ENCODE results near the gene MDP1.

The MDP1 gene

GRCh38 chr14:24258119-24258518 lies 42.3 kb upstream of the MDP1 start:
- TF ChIP-seq PATZ1 (CRISPR knock-in tag; IDR thresholded peaks at IDR 0.05; ENCODE audit: borderline replicate concordance) (no peak), ZNF565 (CRISPR knock-in tag; conservative IDR thresholded peaks at IDR 0.05; ENCODE audit: low read depth) (no peak), TSHZ2 (CRISPR knock-in tag; IDR thresholded peaks at IDR 0.05) (no peak), TCF4 (CRISPR knock-in tag; IDR thresholded peaks at IDR 0.05; ENCODE audit: borderline replicate concordance) (no peak), ZFP3 (CRISPR knock-in tag; IDR thresholded peaks at IDR 0.05) (no peak), ZNF8 (CRISPR knock-in tag; IDR thresholded peaks at IDR 0.05) (no peak)
- ATAC-seq, result no peak

- TF ChIP-seq TSHZ2 (CRISPR knock-in tag; IDR thresholded peaks at IDR 0.05) (no peak), ZNF565 (CRISPR knock-in tag; conservative IDR thresholded peaks at IDR 0.05; ENCODE audit: low read depth) (no peak), PPARA (CRISPR knock-in tag; IDR thresholded peaks at IDR 0.05; ENCODE audit: borderline replicate concordance) (no peak), PATZ1 (CRISPR knock-in tag; IDR thresholded peaks at IDR 0.05; ENCODE audit: borderline replicate concordance) (no peak), ISL1 (CRISPR knock-in tag; IDR thresholded peaks at IDR 0.05) (no peak), ARNTL (CRISPR knock-in tag; IDR thresholded peaks at IDR 0.05; ENCODE audit: borderline replicate concordance, low read depth) (no peak), POU6F1 (CRISPR knock-in tag; IDR thresholded peaks at IDR 0.05; ENCODE audit: borderline replicate concordance, low read depth) (no peak), ZFP30 (CRISPR knock-in tag; IDR thresholded peaks at IDR 0.05) (no peak), ZFP3 (CRISPR knock-in tag; IDR thresholded peaks at IDR 0.05) (no peak), ZNF70 (CRISPR knock-in tag; IDR thresholded peaks at IDR 0.05) (no peak), RARB (CRISPR knock-in tag; IDR thresholded peaks at IDR 0.05) (no peak), CSDC2 (CRISPR knock-in tag; IDR thresholded peaks at IDR 0.05) (no peak), ZNF8 (CRISPR knock-in tag; IDR thresholded peaks at IDR 0.05) (no peak), TOX (CRISPR knock-in tag; IDR thresholded peaks at IDR 0.05; ENCODE audit: borderline replicate concordance) (no peak), CSRNP3 (CRISPR knock-in tag; IDR thresholded peaks at IDR 0.05) (no peak), CREB5 (CRISPR knock-in tag; IDR thresholded peaks at IDR 0.05; ENCODE audit: low read depth) (no peak), ZC3H10 (CRISPR knock-in tag; IDR thresholded peaks at IDR 0.05) (no peak), TCF4 (CRISPR knock-in tag; IDR thresholded peaks at IDR 0.05; ENCODE audit: borderline replicate concordance) (no peak), BACH2 (CRISPR knock-in tag; IDR thresholded peaks at IDR 0.05; ENCODE audit: borderline replicate concordance) (no peak)
- no peak for ATAC-seq
Measured at GRCh38 chr14:24256960-24257359, 41.1 kb upstream of the MDP1 start.

All from SK-N-SH treated with all-trans-retinoic acid at 6 μM for 48 hours (cell line).